Tibial artery (tissue), 4 donors: ENCODE data around the gene SLC24A3.

ENCODE experiments used
- DNase-seq, 2 donors: peaks; one replicate each; pipeline ENCODE4 v3.0.0-alpha.2; 2019
- H3K27ac ChIP-seq, 2 donors: fragments of 200-600 bp; sonication (generic) in 1 of 2; 1 replicate in 1 of 2; 2 replicates in 1 of 2; pipeline ENCODE4 v1.5.1; 2018 to 2019; ENCODE audit warnings: mild to moderate bottlenecking in 1 of 2
- H3K27me3 ChIP-seq, 2 donors: fragments of 200-600 bp; sonication (generic) in 1 of 2; one replicate each; pipeline versions ENCODE4 v1.5.1 to v1.6.0; 2016 to 2019
- H3K36me3 ChIP-seq, 3 donors: fragments of 200-600 bp; sonication (generic) in 2 of 3; one replicate each; pipeline ENCODE4 v1.5.1; 2016 to 2019; ENCODE audit warnings: mild to moderate bottlenecking in 2 of 3
- H3K4me1 ChIP-seq, 4 donors: fragments of 200-600 bp; sonication (generic) in 2 of 4; 1 replicate in 3 of 4; 2 replicates in 1 of 4; pipeline ENCODE4 v1.5.1; 2016 to 2019
- H3K4me3 ChIP-seq, 2 donors: fragments of 200-600 bp; sonication (generic) in 1 of 2; 1 replicate in 1 of 2; 2 replicates in 1 of 2; pipeline ENCODE4 v1.5.1; 2018 to 2019; ENCODE audit warnings: mild to moderate bottlenecking in 2 of 2
- H3K9me3 ChIP-seq, 3 donors: fragments of 200-600 bp; sonication (generic) in 1 of 3; one replicate each; pipeline ENCODE4 v1.5.1; 2016 to 2019
- intact Hi-C: fragments of 100-400 bp; cut with DNase I; formaldehyde crosslinking; loops from one replicate; pipeline ENCODE4 v1.15.0; 2023; ENCODE audit warnings: low total_unique reads
- TF ChIP-seq, protein P1 (sequence below), 2 experiments: fragments of 200-600 bp in 1 of 2; fragments of 450-650 bp in 1 of 2; IDR thresholded peaks; one replicate each; pipeline ENCODE4 v1.5.1; 2017 to 2019; ENCODE audit warnings: antibody characterized with exemption in 2 of 2, mild to moderate bottlenecking in 1 of 2, moderate library complexity in 1 of 2

SLC24A3 gene

DNA sequence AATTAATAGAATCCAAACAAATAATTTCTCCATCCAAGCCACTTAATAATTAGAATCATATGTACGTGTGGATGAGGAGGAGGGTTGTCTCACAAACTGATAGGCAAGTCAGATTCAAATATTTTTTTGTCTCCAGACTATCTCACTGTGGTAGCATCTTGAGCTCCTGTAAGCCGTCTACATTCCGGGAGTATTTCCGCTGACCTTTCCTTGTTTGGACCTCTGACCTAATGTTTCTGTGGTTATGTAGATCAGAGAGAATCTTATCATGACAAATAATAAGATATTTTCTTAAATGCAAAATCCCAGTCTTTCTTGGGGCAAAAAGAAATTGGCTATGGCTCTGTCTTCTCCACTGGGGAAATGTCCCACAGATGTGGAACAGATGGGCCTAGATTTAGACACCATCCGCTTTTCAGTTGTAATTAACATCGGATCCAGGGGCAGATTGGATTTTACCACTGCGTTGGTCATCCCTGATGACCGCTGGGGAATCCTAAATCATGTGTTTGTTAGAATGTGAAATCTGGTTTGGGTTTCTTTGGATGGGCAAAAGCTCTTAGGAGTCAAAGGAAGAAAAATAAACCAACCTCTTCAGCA, 348.5 kb downstream of the SLC24A3 start:
- H3K4me1 ChIP-seq: peaks cover 0 to 7% (median 0%) of the 10 kb centered on the region in 4 donors
- DNase-seq: no peak
- H3K27me3 ChIP-seq: no peaks in the 10 kb centered on the region
- TF ChIP-seq, protein P1, sequence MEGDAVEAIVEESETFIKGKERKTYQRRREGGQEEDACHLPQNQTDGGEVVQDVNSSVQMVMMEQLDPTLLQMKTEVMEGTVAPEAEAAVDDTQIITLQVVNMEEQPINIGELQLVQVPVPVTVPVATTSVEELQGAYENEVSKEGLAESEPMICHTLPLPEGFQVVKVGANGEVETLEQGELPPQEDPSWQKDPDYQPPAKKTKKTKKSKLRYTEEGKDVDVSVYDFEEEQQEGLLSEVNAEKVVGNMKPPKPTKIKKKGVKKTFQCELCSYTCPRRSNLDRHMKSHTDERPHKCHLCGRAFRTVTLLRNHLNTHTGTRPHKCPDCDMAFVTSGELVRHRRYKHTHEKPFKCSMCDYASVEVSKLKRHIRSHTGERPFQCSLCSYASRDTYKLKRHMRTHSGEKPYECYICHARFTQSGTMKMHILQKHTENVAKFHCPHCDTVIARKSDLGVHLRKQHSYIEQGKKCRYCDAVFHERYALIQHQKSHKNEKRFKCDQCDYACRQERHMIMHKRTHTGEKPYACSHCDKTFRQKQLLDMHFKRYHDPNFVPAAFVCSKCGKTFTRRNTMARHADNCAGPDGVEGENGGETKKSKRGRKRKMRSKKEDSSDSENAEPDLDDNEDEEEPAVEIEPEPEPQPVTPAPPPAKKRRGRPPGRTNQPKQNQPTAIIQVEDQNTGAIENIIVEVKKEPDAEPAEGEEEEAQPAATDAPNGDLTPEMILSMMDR (IDR thresholded peaks at IDR 0.05): no peak
- intact Hi-C loops: no loop called here
- no peaks in the 10 kb centered on the region for H3K9me3 ChIP-seq
- no peaks in the 10 kb centered on the region for H3K36me3 ChIP-seq
- no peak overlapping the region for H3K27ac ChIP-seq
- H3K4me3 ChIP-seq: no peak overlapping the region

DNA sequence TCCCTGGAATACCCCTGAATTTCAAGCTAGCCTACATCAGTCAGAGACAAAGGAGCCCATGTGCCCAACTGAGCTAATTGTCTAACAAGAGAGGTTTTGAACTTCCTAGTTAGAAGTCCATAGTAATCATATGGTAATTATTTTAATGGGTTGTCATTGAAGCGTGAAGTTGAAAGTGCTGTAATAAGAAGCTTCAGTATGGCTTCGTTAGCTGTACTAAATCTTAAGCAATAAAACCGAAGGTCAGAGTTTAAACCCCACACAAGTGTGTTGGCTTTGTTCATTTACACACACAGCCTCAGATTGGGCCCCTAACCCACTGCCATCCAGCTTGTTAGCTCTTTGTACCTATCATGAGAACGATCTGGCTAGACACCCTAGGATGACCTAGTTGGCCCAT, 350.0 kb downstream of the SLC24A3 start:
- intact Hi-C loops: no loop called here

DNA sequence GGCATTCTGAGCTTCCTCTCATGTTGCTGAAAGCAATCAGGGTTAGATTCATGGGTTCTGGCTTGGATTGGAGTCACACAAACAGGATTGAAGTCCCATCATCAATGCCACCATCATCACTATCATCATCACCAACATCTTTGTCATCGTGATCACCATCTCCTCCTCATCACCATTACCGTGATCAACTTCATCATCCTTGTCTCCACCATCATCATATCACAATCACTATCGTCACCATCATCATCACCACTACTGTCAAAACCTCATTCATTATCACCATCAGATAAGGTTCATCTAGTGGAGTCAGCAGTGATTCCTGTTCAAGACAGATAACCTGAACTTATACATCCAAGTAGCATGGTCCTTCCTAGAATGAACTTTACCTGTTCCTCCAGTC, 351.8 kb downstream of the SLC24A3 start:
- Histone ChIP-seq H3K36me3 (no peaks in the 10 kb centered on the region), H3K27ac (no peak overlapping the region), H3K4me1 (peaks cover 0 to 17% (median 0%) of the 10 kb centered on the region in 4 donors), H3K4me3 (no peak overlapping the region), H3K9me3 (no peaks in the 10 kb centered on the region), H3K27me3 (no peaks in the 10 kb centered on the region)
- TF ChIP-seq, protein P1 (IDR thresholded peaks at IDR 0.05): no peak
- intact Hi-C loops: no loop called here
- DNase-seq: no peak

More for the DNA sequence above, 350.0 kb downstream of the SLC24A3 start:
- no peak overlapping the region for H3K4me3 ChIP-seq
- peaks cover 0 to 17% (median 0%) of the 10 kb centered on the region in 4 donors for H3K4me1 ChIP-seq
- no peaks in the 10 kb centered on the region for H3K27me3 ChIP-seq
- TF ChIP-seq, protein P1 (IDR thresholded peaks at IDR 0.05): no peak
- no peak for DNase-seq
- H3K9me3 ChIP-seq: no peaks in the 10 kb centered on the region
- H3K27ac ChIP-seq: no peak overlapping the region
- H3K36me3 ChIP-seq: no peaks in the 10 kb centered on the region

DNA sequence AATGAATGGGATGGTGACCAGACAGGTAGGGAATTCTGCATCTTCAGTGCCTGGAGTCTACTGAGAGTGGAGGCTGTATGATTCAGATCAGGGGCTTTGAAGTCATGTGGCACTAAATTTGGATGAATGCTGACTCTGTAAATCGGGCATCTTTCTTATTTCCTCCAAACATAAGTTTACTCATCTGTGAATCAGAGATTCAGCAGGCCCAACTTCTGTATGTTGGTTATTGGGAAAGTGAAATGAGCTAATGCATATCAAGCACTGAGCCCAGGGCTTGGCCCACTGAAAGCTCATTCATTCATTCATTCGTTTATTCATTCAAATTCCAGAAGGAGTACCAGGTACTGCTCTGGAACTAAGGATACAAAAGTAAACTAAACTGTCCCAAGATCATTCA, 353.3 kb downstream of the SLC24A3 start:
- Histone ChIP-seq H3K9me3 (no peaks in the 10 kb centered on the region), H3K4me1 (peaks cover 0 to 17% (median 0%) of the 10 kb centered on the region in 4 donors), H3K27ac (no peak overlapping the region), H3K4me3 (no peak overlapping the region), H3K27me3 (no peaks in the 10 kb centered on the region), H3K36me3 (no peaks in the 10 kb centered on the region)
- TF ChIP-seq, protein P1 (IDR thresholded peaks at IDR 0.05): no peak
- intact Hi-C loops: no loop called here
- DNase-seq: no peak

DNA sequence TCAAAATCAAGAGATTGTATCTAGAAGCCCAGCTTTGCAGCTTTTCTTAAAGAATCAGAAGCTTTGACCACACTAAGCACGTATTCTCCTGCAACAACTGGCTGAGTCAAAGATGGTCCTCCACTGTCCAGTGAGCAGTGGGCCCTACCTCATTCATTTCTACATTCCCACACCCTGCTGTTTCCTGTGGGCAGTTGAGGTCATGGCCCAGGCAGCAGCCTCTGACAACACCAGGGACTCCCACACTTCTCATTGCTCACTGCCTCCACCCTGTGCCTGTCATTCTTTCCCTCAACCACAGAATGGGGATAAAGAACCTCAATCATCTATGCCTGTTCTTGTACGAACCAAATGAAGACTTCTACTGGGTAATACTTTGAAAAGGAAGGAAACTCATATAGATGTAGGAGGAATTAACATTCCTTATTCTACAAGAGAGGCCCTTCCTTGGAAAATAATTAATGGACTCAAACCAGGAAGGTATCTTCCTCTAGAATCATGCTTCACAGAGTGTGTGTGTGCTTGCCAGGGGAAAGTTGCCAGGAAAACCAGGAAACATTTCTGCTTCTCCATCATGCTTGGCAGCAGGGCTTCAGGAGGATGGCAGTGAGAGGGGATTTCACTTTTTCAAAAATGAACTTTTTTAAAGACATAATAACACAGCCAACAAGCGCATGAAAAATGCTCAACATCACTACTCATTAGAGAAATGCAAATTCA, 353.9 kb downstream of the SLC24A3 start:
- intact Hi-C loops: no loop called here
- Histone ChIP-seq H3K4me3 (no peak overlapping the region), H3K9me3 (no peaks in the 10 kb centered on the region), H3K27ac (no peak overlapping the region), H3K27me3 (no peaks in the 10 kb centered on the region), H3K36me3 (no peaks in the 10 kb centered on the region), H3K4me1 (peaks cover 0 to 17% (median 0%) of the 10 kb centered on the region in 4 donors)
- no peak for DNase-seq
- TF ChIP-seq, protein P1 (IDR thresholded peaks at IDR 0.05): no peak
